ENCODE results near the gene GRIN2D.
"Not testable (repeated sequence)": the region's sequence is repeated elsewhere in the genome, so short reads cannot be mapped to it uniquely, and the experiment has no call there.

The GRIN2D gene

GRCh38 chr19:48368936-48369335 is 24.5 kb upstream of the GRIN2D start:
- no peak for TF ChIP-seq CTCF (IDR thresholded peaks at IDR 0.05; ENCODE audit: borderline replicate concordance, control extremely low read depth, extremely low read depth, insufficient read depth, missing control alignments)
- no peak for DNase-seq (ENCODE audit: low spot score)

GRCh38 chr19:48370955-48371354 is 22.5 kb upstream of the GRIN2D start:
- TF ChIP-seq CTCF (IDR thresholded peaks at IDR 0.05; ENCODE audit: borderline replicate concordance, control extremely low read depth, extremely low read depth, insufficient read depth, missing control alignments): no peak
- no peak for DNase-seq (ENCODE audit: low spot score)
- in situ Hi-C loops (cut with MboI; ENCODE audit: low sequenced_read_pairs, unreplicated experiment): no loop called here

More at GRCh38 chr19:48368936-48369335, 24.5 kb upstream of the GRIN2D start:
- in situ Hi-C loops (cut with MboI; ENCODE audit: low sequenced_read_pairs, unreplicated experiment): no loop called here

GRCh38 chr19:48371367-48371766 is 22.1 kb upstream of the GRIN2D start:
- DNase-seq (ENCODE audit: low spot score): no peak
- in situ Hi-C loops (cut with MboI; ENCODE audit: low sequenced_read_pairs, unreplicated experiment): no loop called here
- no peak for TF ChIP-seq CTCF (IDR thresholded peaks at IDR 0.05; ENCODE audit: borderline replicate concordance, control extremely low read depth, extremely low read depth, insufficient read depth, missing control alignments)

GRCh38 chr19:48371771-48372170 is 21.7 kb upstream of the GRIN2D start:
- DNase-seq (ENCODE audit: low spot score); in situ Hi-C loops (cut with MboI; ENCODE audit: low sequenced_read_pairs, unreplicated experiment): not testable (repeated sequence)

GRCh38 chr19:48372904-48373303 is 20.6 kb upstream of the GRIN2D start:
- no peak for TF ChIP-seq CTCF (IDR thresholded peaks at IDR 0.05; ENCODE audit: borderline replicate concordance, control extremely low read depth, extremely low read depth, insufficient read depth, missing control alignments)
- in situ Hi-C loops (cut with MboI; ENCODE audit: low sequenced_read_pairs, unreplicated experiment): no loop called here
- no peak for DNase-seq (ENCODE audit: low spot score)

GRCh38 chr19:48373567-48373966 is 19.9 kb upstream of the GRIN2D start:
- DNase-seq (ENCODE audit: low spot score): no peak
- no peak for TF ChIP-seq CTCF (IDR thresholded peaks at IDR 0.05; ENCODE audit: borderline replicate concordance, control extremely low read depth, extremely low read depth, insufficient read depth, missing control alignments)
- in situ Hi-C loops (cut with MboI; ENCODE audit: low sequenced_read_pairs, unreplicated experiment): no loop called here

GRCh38 chr19:48378194-48378570 is 15.3 kb upstream of the GRIN2D start:
- TF ChIP-seq CTCF (IDR thresholded peaks at IDR 0.05; ENCODE audit: borderline replicate concordance, control extremely low read depth, extremely low read depth, insufficient read depth, missing control alignments): no peak
- in situ Hi-C loops (cut with MboI; ENCODE audit: low sequenced_read_pairs, unreplicated experiment): no loop called here
- no peak for DNase-seq (ENCODE audit: low spot score)

Measured in GM13976 (cell line).